Measurements from ENCODE around the gene RORB.

Gene RORB

GRCh38 chr9:74576176-74576575 lies 79.0 kb downstream of the RORB start:
- intact Hi-C loops (cut with DNase I) = loop anchor here (10.0 kb wide), 3 partner anchors 169 to 1301 kb away; no protein-coding TSS in a partner anchor

GRCh38 chr9:74577956-74578355 lies 80.8 kb downstream of the RORB start:
- DNase-seq = no peak
- intact Hi-C loops (cut with DNase I) = loop anchor here (10.0 kb wide), 3 partner anchors 167 to 1303 kb away; no protein-coding TSS in a partner anchor

More at GRCh38 chr9:74576176-74576575, 79.0 kb downstream of the RORB start:
- no peak for DNase-seq

DNA sequence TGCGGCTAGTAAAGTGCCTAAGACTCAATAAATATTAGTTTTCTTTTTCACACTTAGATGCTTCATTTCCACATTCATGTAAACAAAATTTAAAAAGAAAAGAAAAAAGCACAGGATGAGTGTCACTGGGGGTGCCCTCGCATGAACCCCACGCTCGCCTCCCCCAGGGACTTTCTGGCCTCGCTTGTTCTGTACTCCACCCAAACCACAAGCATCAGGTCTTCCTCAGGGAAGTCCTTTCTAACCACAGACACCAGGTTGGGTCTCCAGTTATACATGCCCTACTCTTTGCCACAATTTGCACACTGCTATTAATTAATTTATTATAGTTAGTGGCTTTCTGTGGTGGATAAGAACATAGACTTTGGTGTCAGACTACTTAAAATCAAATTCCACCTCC lies 92.4 kb downstream of the RORB start:
- intact Hi-C loops (cut with DNase I) = no loop called here
- no peak for DNase-seq

GRCh38 chr9:74595286-74595685 lies 98.2 kb downstream of the RORB start:
- DNase-seq = no peak
- intact Hi-C loops (cut with DNase I) = no loop called here

DNA sequence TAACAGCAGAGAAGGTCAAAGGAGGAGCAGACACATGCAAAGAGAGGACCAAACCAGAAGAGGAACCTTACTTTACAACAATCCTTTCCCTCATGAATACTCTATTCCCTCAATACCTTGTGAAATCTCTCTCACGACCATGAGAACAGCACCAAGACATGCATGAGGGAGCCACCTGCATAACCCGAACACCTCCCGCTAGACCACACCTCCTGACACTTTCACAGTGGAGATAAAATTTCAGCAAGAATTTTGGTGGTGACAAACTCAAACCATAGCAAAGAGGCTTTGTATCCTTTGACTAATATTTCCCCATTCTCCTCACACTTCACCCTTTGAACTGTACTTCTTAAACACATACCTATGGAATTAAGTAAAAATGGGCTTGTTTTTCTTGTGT lies 101.7 kb downstream of the RORB start:
- no peak for DNase-seq
- intact Hi-C loops (cut with DNase I) = no loop called here

DNA sequence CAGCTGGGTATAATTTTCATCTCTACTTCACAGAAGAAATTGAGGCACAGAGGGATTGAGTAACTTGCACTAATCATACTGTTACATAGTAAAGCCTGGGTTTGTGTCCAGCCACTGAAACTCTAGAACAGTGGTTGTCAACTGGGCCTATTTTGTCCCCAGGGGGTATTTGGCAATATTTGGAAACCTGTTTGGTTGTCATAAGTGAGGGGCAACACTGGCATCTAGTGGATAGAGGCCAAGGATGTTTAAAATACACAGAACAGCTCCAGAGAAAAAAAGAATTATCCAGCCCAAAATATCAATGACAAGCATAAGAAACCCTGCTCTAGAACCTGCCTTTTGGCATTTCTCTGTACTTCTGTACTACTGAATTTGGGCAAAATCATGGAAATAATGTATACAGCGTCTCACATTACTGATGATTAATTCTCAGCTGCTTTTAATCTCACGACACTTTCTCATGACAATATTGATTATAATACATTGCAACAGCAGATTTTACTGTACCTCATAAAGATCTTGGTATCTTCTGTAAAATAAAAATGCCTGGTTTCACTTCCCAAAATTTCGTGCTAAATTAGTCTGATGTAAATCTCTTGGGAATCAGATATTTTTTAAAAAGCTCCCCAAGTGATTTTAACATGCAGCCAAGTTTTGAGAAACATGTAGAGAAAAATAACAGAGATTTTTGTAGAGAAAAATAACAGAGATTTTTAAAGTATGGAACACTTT lies 112.7 kb downstream of the RORB start:
- DNase-seq = no peak
- intact Hi-C loops (cut with DNase I) = no loop called here

DNA sequence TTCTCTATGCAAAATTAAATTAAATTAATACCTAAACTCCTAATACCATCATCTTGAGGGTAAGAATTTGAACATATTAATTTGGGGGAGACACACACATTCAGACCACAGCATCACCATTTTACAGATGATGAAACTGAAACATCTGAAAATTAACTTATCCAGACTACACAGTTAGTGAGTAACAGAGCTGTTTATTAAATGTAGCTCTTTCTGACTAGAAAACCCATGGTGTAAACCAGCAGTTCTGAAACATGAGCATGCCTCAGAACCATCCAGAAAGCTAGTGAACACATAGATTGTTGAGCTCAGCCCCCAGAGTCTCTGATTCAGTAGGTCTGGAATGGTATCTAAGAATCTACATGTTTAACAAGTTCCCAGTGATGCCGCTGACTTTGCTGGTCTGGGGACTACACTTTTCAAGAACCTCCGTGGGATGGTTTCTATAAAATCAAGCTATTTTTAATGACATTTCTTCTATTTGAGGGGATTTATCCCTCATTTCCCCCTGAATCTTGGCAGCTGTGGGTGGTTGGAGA lies 113.5 kb downstream of the RORB start:
- intact Hi-C loops (cut with DNase I) = no loop called here

GRCh38 chr9:74630228-74630627 lies 133.1 kb downstream of the RORB start:
- no peak for DNase-seq
- intact Hi-C loops (cut with DNase I) = no loop called here

More for the DNA sequence above, 113.5 kb downstream of the RORB start:
- no peak for DNase-seq

DNA sequence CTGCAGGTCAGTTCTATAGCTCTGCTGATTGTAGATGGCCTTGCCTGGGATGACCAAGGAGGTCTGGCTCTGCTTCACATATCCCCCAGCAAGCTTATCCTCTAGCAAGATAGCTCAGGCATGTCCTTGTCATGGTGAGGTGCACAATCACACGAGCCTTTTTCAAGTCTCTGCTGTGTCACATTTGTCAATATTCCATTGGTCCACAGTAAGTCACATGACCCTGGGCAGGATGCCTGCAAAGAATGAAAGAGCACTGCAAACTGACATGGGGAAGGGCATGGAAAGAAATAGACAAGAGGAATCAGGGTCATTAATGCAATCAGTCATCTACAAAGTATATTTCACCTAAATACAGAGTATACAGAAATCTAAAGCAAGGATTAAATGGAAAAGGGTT lies 142.0 kb downstream of the RORB start:
- intact Hi-C loops (cut with DNase I) = no loop called here
- DNase-seq = no peak

- intact Hi-C loops (cut with DNase I) = no loop called here
- peak in 5 of 10 donors; percentile 19 to 90 (median 73) for DNase-seq
Observed at GRCh38 chr9:74642376-74642775, 145.2 kb downstream of the RORB start.

DNA sequence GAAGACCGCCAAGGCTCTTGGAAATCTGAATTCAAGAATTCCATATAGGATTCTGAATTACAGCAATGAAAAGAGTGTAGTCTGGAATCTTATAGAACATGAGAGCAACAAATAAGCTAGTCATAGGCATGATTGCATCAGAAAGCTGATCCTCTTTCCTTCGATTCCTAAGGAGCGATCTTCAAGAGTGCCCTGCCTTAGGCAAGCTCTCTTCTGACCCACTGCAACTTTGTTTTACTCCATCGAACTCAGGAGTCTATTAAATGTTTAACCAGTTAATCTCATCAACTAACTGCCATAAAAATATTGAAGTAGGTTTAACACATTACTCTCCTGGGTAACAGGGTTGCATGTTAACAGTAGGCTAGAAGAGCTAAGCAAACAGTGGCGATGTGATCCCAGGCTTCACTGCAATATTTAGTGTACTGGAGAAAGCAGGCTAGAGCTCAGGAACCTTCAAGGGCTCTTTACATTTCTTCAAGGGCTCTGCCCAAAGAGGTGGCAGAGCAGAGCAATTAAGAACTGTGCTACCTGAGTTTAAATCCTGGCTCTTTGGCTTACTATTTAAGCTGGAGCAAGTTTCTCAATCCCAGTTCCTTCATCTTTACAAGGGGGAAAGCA lies 146.3 kb downstream of the RORB start:
- intact Hi-C loops (cut with DNase I) = no loop called here
- DNase-seq = no peak

DNA sequence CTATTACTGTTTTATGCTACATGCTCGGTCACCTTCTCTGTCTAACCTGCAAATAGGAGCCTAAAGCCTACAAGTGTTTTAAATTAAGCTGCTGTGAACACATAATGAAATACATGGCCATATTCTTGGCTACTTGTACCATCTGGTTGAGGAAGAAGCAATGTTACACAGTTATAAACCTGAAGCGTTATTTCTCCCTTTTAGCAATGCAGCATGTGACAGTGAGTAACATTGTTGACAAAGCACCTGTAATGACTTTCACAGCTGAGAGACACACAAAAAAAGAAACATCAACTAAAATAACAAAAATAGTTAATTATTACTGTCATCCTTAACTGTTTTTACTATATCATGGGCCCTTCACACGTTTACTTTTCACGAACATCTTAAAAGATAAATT lies 146.9 kb downstream of the RORB start:
- DNase-seq = no peak
- intact Hi-C loops (cut with DNase I) = no loop called here

- intact Hi-C loops (cut with DNase I) = no loop called here
- no peak for DNase-seq
Observed at GRCh38 chr9:74645007-74645639, 148.0 kb downstream of the RORB start.

DNA sequence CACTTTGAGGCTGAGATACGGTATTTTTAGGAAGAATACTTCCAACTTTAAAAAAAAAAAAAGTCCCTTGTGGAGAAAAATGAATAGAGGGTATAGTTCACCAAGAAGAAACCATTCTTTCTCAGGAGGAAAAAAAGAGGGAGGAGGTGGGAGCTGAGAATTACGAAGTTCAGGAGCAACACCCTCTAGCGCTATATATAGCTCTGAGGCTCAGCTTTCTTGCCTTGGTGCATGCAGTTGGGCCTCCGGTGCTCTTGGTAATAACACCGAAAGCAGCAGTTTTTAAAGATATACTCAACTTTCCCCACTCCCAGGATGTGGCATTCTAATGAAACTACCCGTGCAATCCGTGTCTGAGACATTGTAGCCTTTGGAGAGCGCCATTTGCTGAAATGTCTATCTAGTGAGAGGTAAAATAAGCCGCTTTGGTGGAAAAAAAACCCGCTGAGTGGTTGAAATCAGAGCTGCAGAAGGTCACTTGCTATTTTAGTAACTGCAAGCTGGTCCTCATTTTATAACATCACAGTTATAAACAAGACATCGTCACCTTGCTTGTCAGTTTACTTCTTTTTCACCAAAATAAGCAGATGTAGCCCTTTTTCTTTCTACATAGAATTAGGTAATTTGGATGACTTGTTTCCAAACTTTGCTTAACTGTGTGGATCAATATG lies 156.4 kb downstream of the RORB start:
- intact Hi-C loops (cut with DNase I) = no loop called here
- DNase-seq = no peak

DNA sequence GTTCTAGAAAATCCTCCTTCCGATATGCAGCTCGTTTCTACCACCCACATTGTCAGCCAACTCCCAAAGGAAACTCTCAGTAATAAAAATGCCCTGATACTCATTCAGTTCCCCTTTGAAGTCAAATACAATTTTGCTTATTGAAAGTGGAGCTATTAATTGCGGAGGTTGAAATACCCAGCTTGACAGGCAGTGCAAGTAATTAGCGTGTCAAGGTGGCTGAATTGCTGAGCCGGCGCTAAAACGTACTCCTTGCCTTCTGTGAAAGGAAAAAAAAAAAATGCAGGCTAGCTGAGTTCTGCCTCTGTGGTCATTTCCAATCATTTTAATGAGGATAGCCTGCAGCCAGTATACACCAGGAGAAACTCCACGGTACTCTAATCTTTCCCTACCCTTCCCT lies 165.5 kb downstream of the RORB start:
- intact Hi-C loops (cut with DNase I) = no loop called here

GRCh38 chr9:74663439-74663838 lies 166.3 kb downstream of the RORB start:
- intact Hi-C loops (cut with DNase I) = no loop called here
- no peak for DNase-seq

More for the DNA sequence above, 165.5 kb downstream of the RORB start:
- DNase-seq = no peak

GRCh38 chr9:74666625-74667316 lies 169.6 kb downstream of the RORB start:
- intact Hi-C loops (cut with DNase I) = no loop called here

GRCh38 chr9:74672237-74672636 lies 175.1 kb downstream of the RORB start:
- intact Hi-C loops (cut with DNase I) = no loop called here
- DNase-seq = no peak

More at GRCh38 chr9:74666625-74667316, 169.6 kb downstream of the RORB start:
- no peak for DNase-seq

DNA sequence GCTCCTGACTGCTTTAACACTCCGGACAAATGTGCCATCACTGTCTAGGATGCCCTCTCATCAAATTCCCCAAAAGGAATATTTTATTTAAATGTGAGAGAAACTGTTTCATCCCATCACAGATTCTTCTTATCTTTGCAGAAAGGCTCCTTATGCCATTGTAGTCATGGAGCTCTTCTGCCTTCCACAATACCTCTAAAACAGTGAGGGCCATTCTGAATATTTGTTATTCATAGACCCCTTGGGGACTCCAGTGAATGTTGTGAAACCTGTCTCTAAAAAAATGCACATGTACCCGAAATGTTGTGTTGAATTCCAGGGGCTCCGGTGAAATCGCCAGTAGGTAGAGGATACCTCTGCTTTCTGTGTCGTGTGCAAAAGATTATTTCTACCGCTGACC lies 176.9 kb downstream of the RORB start:
- DNase-seq = no peak
- intact Hi-C loops (cut with DNase I) = no loop called here

GRCh38 chr9:74681906-74682305 lies 184.8 kb downstream of the RORB start:
- no peak for DNase-seq
- intact Hi-C loops (cut with DNase I) = no loop called here
